ENCODE measurements around the gene IL17RA.

DNA sequence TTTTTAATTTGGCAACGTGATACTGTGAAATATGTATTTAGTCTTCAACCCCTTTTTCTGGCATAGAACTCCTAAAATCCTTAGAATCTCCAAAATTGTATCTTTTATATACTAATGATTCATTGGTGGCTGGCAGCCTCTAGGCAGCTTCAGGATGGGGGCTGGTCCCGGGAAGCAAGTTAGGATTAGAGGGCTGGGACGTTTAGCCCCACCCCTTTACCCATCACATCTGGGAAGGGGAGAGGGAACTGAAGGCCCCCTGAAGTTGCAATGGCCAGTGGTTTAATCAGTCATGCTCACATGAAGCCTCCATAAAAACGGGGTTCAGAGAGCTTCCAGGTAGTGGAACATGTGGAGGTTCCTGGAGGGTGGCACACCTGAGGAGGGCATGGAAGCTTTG lies 7.1 kb downstream of the IL17RA start:
- TF ChIP-seq RAD21 (conservative IDR thresholded peaks at IDR 0.05) (no peak), EP300 (conservative IDR thresholded peaks at IDR 0.05; ENCODE audit: poor library complexity, severe bottlenecking) (no peak), EZH2 (IDR thresholded peaks at IDR 0.05; ENCODE audit: borderline replicate concordance, insufficient read depth, low read length, poor library complexity, severe bottlenecking) (no peak)
